Stimulated activated CD8-positive, alpha-beta memory T cell treated with anti-CD3 and anti-CD28 coated beads, Interleukin-12 subunit alpha, Interleukin-12 subunit beta, amount 100 ng/mL, for 4 hours (primary cell): Measurements from ENCODE around the gene THOP1.

Experiments used
- DNase-seq: peaks from one replicate; pipeline ENCODE4 v3.0.0-alpha.2; 2020; ENCODE audit warnings: low read depth

Gene THOP1

GRCh38 chr19:2785244-2785997 is at the start of gene THOP1:
Gene THOP1 (plus strand): TSS chr19:2785503. CDS start chr19:2785663, 160 bp downstream.
- DNase-seq, result peak; percentile 96

GRCh38 chr19:2736550-2737190 is 48.6 kb upstream of the THOP1 start:
- no peak for DNase-seq

- DNase-seq, result peak; percentile 97
Measured at GRCh38 chr19:2739602-2740313, 45.5 kb upstream of the THOP1 start, which contains the start of gene SLC39A3. Gene SLC39A3 (minus strand): TSS chr19:2740017. CDS start chr19:2737257, 2,760 bp downstream.

- DNase-seq, result no peak
Measured at GRCh38 chr19:2740314-2740656, 45.0 kb upstream of the THOP1 start.

GRCh38 chr19:2743099-2743498 is 42.2 kb upstream of the THOP1 start:
- no peak for DNase-seq

- DNase-seq, result no peak
Measured at GRCh38 chr19:2744113-2744512, 41.2 kb upstream of the THOP1 start.

GRCh38 chr19:2747349-2747748 is 38.0 kb upstream of the THOP1 start:
- no peak for DNase-seq

GRCh38 chr19:2750808-2751437 is 34.4 kb upstream of the THOP1 start:
- no peak for DNase-seq

- DNase-seq, result no peak
Measured at GRCh38 chr19:2751438-2751830, 33.9 kb upstream of the THOP1 start.

GRCh38 chr19:2754659-2755447 is 30.4 kb upstream of the THOP1 start:
- no peak for DNase-seq

GRCh38 chr19:2755448-2755705 is 29.9 kb upstream of the THOP1 start:
- no peak for DNase-seq

GRCh38 chr19:2755811-2756210 is 29.5 kb upstream of the THOP1 start:
- no peak for DNase-seq

GRCh38 chr19:2756477-2756876 is 28.8 kb upstream of the THOP1 start:
- no peak for DNase-seq

- no peak for DNase-seq
Measured at GRCh38 chr19:2756921-2757881, 28.1 kb upstream of the THOP1 start.

- no peak for DNase-seq
Measured at GRCh38 chr19:2758601-2759313, 26.5 kb upstream of the THOP1 start.

- no peak for DNase-seq
Measured at GRCh38 chr19:2759362-2759761, 25.9 kb upstream of the THOP1 start.

- no peak for DNase-seq
Measured at GRCh38 chr19:2759965-2760364, 25.3 kb upstream of the THOP1 start.

GRCh38 chr19:2761309-2761677 is 24.0 kb upstream of the THOP1 start:
- DNase-seq, result no peak

- no peak for DNase-seq
Measured at GRCh38 chr19:2761876-2762782, 23.2 kb upstream of the THOP1 start.
